H9 (cell line): ENCODE results near the gene DLG5. TPM values are rescaled to one million over a fixed set of nuclear protein-coding genes. Genes with fewer than 3 reads are reported as not detected.

Experiments used
- DNase-seq: peaks from one replicate; pipeline ENCODE4 v3.0.0-alpha.2; 2017
- H2AFZ ChIP-seq: one replicate; pipeline ENCODE4 v1.6.1; 2013; ENCODE audit warnings: mild to moderate bottlenecking, low read length, control low read depth, moderate library complexity
- H2AK5ac ChIP-seq: 2 replicates; pipeline ENCODE4 v1.6.1; 2013; ENCODE audit warnings: low read length, control low read depth, mixed read lengths; ENCODE audit not compliant: insufficient read length
- H2BK120ac ChIP-seq: one replicate; pipeline ENCODE4 v1.6.1; 2013; ENCODE audit warnings: low read depth, mild to moderate bottlenecking, low read length, control low read depth, inconsistent platforms; ENCODE audit not compliant: poor library complexity, severe bottlenecking
- H2BK12ac ChIP-seq: 2 replicates; pipeline ENCODE4 v1.6.1; 2013; ENCODE audit warnings: low read length, control low read depth, mixed read lengths, low read depth; ENCODE audit not compliant: insufficient read length
- H2BK15ac ChIP-seq: 2 replicates; pipeline ENCODE4 v1.6.1; 2013; ENCODE audit warnings: low read depth, low read length, control low read depth
- H2BK20ac ChIP-seq: one replicate; pipeline ENCODE4 v1.6.1; 2013; ENCODE audit warnings: low read depth, mild to moderate bottlenecking, low read length, control low read depth, inconsistent platforms; ENCODE audit not compliant: poor library complexity, severe bottlenecking
- H2BK5ac ChIP-seq: 2 replicates; pipeline ENCODE4 v1.6.1; 2013; ENCODE audit warnings: low read length, control low read depth, mixed read lengths; ENCODE audit not compliant: insufficient read length
- H3K14ac ChIP-seq: 2 replicates; pipeline ENCODE4 v1.6.1; 2013; ENCODE audit warnings: low read length, control low read depth; ENCODE audit not compliant: insufficient read depth
- H3K18ac ChIP-seq: 2 replicates; pipeline ENCODE4 v1.6.1; 2013; ENCODE audit warnings: low read depth, mild to moderate bottlenecking, mixed read lengths, low read length, control low read depth; ENCODE audit not compliant: insufficient read length
- H3K23ac ChIP-seq: 2 replicates; pipeline ENCODE4 v1.6.1; 2013; ENCODE audit warnings: low read length, control low read depth, mixed read lengths, low read depth; ENCODE audit not compliant: insufficient read length
- H3K23me2 ChIP-seq: 2 replicates; pipeline ENCODE4 v1.6.1; 2013; ENCODE audit warnings: low read depth, mild to moderate bottlenecking, mixed read lengths, low read length, control low read depth; ENCODE audit not compliant: insufficient read length, poor library complexity, severe bottlenecking
- H3K27ac ChIP-seq: 2 replicates; pipeline ENCODE4 v1.5.1; 2013; ENCODE audit warnings: low read length, control low read depth, mixed read lengths, low read depth; ENCODE audit not compliant: insufficient read length
- H3K27me3 ChIP-seq: 2 replicates; pipeline ENCODE4 v1.6.1; 2013; ENCODE audit warnings: low read length, control low read depth, inconsistent platforms; ENCODE audit not compliant: insufficient read depth
- H3K4ac ChIP-seq: 2 replicates; pipeline ENCODE4 v1.6.1; 2013; ENCODE audit warnings: low read depth, mild to moderate bottlenecking, control low read depth, inconsistent platforms, low read length, moderate library complexity
- H3K4me1 ChIP-seq: 2 replicates; pipeline ENCODE4 v1.6.1; 2013; ENCODE audit warnings: low read length, control low read depth, inconsistent platforms; ENCODE audit not compliant: insufficient read depth
- H3K4me2 ChIP-seq: 2 replicates; pipeline ENCODE4 v1.6.1; 2013; ENCODE audit warnings: low read length, control low read depth, mixed read lengths; ENCODE audit not compliant: insufficient read length, insufficient read depth
- H3K56ac ChIP-seq: 2 replicates; pipeline ENCODE4 v1.6.1; 2013; ENCODE audit warnings: low read depth, mild to moderate bottlenecking, mixed read lengths, low read length, control low read depth; ENCODE audit not compliant: insufficient read length
- H3K79me1 ChIP-seq: 2 replicates; pipeline ENCODE4 v1.6.1; 2013; ENCODE audit warnings: low read depth, mild to moderate bottlenecking, moderate library complexity, low read length, control low read depth, inconsistent platforms; ENCODE audit not compliant: insufficient read depth, poor library complexity, severe bottlenecking
- H3K79me2 ChIP-seq: 2 replicates; pipeline ENCODE4 v1.6.1; 2013; ENCODE audit warnings: low read length, control low read depth, inconsistent platforms; ENCODE audit not compliant: insufficient read depth
- H3K9ac ChIP-seq: 2 replicates; pipeline ENCODE4 v1.6.1; 2013; ENCODE audit warnings: low read length, control low read depth, mixed read lengths; ENCODE audit not compliant: insufficient read length; ENCODE audit errors: extremely low read depth
- H3K9me3 ChIP-seq: one replicate; pipeline ENCODE4 v1.6.1; 2013; ENCODE audit warnings: low read depth, low read length, inconsistent platforms; ENCODE audit not compliant: control insufficient read depth
- H3T11ph ChIP-seq: one replicate; pipeline ENCODE4 v1.6.1; 2013; ENCODE audit warnings: mild to moderate bottlenecking, low read length, control low read depth, inconsistent platforms
- H4K20me1 ChIP-seq: one replicate; pipeline ENCODE4 v1.6.1; 2013; ENCODE audit not compliant: control insufficient read depth, insufficient read length, insufficient read depth
- H4K5ac ChIP-seq: 2 replicates; pipeline ENCODE4 v1.6.1; 2013; ENCODE audit warnings: low read depth, mild to moderate bottlenecking, mixed read lengths, low read length, control low read depth; ENCODE audit not compliant: insufficient read length
- H4K8ac ChIP-seq: replicated peaks from 2 replicates; pipeline ENCODE4 v1.6.1; 2013; ENCODE audit warnings: low read length, control low read depth, mixed read lengths, low read depth; ENCODE audit not compliant: insufficient read length
- H4K91ac ChIP-seq: 2 replicates; pipeline ENCODE4 v1.6.1; 2013; ENCODE audit warnings: low read depth, mild to moderate bottlenecking, moderate library complexity, mixed read lengths, low read length, control low read depth; ENCODE audit not compliant: insufficient read length
- H3K27ac Mint-ChIP-seq, 3 experiments: 2 replicates in 2 of 3; 3 replicates in 1 of 3; pipeline ENCODE4 v1.8.0; 2020 to 2021; ENCODE audit warnings: mixed read lengths in 3 of 3, mild to moderate bottlenecking in 1 of 3, moderate library complexity in 1 of 3
- H3K27me3 Mint-ChIP-seq: 2 replicates; pipeline ENCODE4 v1.8.0; 2021; ENCODE audit warnings: low read depth, mild to moderate bottlenecking, moderate library complexity, mixed read lengths
- H3K36me3 Mint-ChIP-seq, 3 experiments: 2 replicates in 2 of 3; 3 replicates in 1 of 3; pipeline ENCODE4 v1.8.0; 2020 to 2021; ENCODE audit warnings: low read depth in 3 of 3, mixed read lengths in 3 of 3; ENCODE audit not compliant: insufficient read depth in 1 of 3
- H3K4me1 Mint-ChIP-seq, 2 experiments: 2 replicates each; pipeline ENCODE4 v1.8.0; 2020; ENCODE audit warnings: mixed read lengths in 2 of 2
- H3K4me3 Mint-ChIP-seq, 2 experiments: 2 replicates in 1 of 2; 3 replicates in 1 of 2; pipeline ENCODE4 v1.8.0; 2020 to 2021; ENCODE audit warnings: mild to moderate bottlenecking in 2 of 2, mixed read lengths in 2 of 2, moderate library complexity in 1 of 2
- H3K9me3 Mint-ChIP-seq, 2 experiments: 2 replicates in 1 of 2; 3 replicates in 1 of 2; pipeline ENCODE4 v1.8.0; 2020; ENCODE audit warnings: mild to moderate bottlenecking in 2 of 2, mixed read lengths in 2 of 2, moderate library complexity in 1 of 2
- WGBS: extraction: QIAGEN DNeasy Blood & Tissue Kit; methylation state at CpG from one replicate; pipeline ENCODE4 v1.1.7; 2013; ENCODE audit warnings: missing lambda C conversion rate, low lambda C conversion rate, mixed read lengths; ENCODE audit not compliant: insufficient read length; ENCODE audit errors: extremely low coverage; 5-methylcytosine and 5-hydroxymethylcytosine counted together
- total RNA-seq: library from RNA; stranded (reverse); gene quantifications from 2 replicates; pipeline ENCODE4 v1.2.1, GENCODE V29; 2021
- TF ChIP-seq, protein P1 (sequence below): fragments of 200-600 bp; sonication (generic); conservative IDR thresholded peaks from 3 replicates; pipeline ENCODE4 v1.8.0; 2021; ENCODE audit warnings: antibody characterized with exemption, mild to moderate bottlenecking

Gene DLG5
- total RNA-seq, 1 experiment from 2014 or later: 67.4 TPM

DNA sequence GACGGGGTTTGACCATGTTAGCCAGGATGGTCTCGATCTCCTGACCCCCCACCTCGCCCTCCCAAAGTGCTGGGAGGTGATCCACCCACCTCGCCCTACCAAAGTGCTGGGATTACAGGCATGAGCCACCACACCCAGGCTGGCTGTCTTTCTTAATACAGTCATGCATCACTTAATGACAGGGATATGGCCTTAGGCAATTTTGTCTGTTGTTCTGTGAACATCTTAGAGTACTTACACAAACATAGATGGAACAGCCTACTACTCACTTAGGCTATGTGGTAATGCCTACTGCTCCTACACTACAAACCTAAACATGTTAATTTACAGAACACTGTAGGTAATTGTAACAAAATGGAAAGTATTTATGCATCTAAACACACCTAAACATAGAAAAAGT lies 182.3 kb downstream of the DLG5 start:
- Histone ChIP-seq H2BK12ac (no peak overlapping the region), H3K14ac (no peak overlapping the region), H3K27me3 (no peaks in the 10 kb centered on the region), H4K5ac (no peak overlapping the region), H2AK5ac (no peak overlapping the region), H3K56ac (no peak overlapping the region), H4K91ac (no peak overlapping the region), H3K23ac (no peak overlapping the region), H3K9ac (no peak overlapping the region), H3K27ac (no peak overlapping the region), H2BK5ac (no peak overlapping the region), H3T11ph (no peak overlapping the region), H4K8ac (no peak overlapping the region), H3K79me2 (no peaks in the 10 kb centered on the region), H3K4ac (no peak overlapping the region), H3K23me2 (no peaks in the 10 kb centered on the region), H3K4me1 (no peaks in the 10 kb centered on the region), H4K20me1 (no peaks in the 10 kb centered on the region), H3K9me3 (no peaks in the 10 kb centered on the region), H3K4me2 (no peak overlapping the region), H2BK120ac (no peak overlapping the region), H2AFZ (no peak overlapping the region), H3K18ac (no peak overlapping the region), H2BK15ac (no peak overlapping the region), H2BK20ac (no peak overlapping the region), H3K79me1 (no peaks in the 10 kb centered on the region)
- TF ChIP-seq, protein P1, sequence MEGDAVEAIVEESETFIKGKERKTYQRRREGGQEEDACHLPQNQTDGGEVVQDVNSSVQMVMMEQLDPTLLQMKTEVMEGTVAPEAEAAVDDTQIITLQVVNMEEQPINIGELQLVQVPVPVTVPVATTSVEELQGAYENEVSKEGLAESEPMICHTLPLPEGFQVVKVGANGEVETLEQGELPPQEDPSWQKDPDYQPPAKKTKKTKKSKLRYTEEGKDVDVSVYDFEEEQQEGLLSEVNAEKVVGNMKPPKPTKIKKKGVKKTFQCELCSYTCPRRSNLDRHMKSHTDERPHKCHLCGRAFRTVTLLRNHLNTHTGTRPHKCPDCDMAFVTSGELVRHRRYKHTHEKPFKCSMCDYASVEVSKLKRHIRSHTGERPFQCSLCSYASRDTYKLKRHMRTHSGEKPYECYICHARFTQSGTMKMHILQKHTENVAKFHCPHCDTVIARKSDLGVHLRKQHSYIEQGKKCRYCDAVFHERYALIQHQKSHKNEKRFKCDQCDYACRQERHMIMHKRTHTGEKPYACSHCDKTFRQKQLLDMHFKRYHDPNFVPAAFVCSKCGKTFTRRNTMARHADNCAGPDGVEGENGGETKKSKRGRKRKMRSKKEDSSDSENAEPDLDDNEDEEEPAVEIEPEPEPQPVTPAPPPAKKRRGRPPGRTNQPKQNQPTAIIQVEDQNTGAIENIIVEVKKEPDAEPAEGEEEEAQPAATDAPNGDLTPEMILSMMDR: no peak
- H3K4me3 Mint-ChIP-seq: no peak overlapping the region
- peaks cover 10 to 17% (median 14%) of the 10 kb centered on the region in 3 experiments for H3K36me3 Mint-ChIP-seq
- H3K9me3 Mint-ChIP-seq: peaks cover 14 to 16% of the 10 kb centered on the region in 2 experiments
- H3K27me3 Mint-ChIP-seq: no peaks in the 10 kb centered on the region; the same call in 1 of the 2 replicates
- DNase-seq: no peak
- no peak overlapping the region for H3K27ac Mint-ChIP-seq
- no CpG with 5 or more reads among the region's 4 CpGs for WGBS
- no peaks in the 10 kb centered on the region for H3K4me1 Mint-ChIP-seq
